Stimulated activated CD8-positive, alpha-beta memory T cell treated with anti-CD3 and anti-CD28 coated beads, Interleukin-15, amount 100 ng/mL, for 24 hours (primary cell): ENCODE measurements around the gene CENPT.
"Not testable (repeated sequence)": the region's sequence is repeated elsewhere in the genome, so short reads cannot be mapped to it uniquely, and the experiment has no call there.

Experiments used
- DNase-seq: peaks from one replicate; pipeline ENCODE4 v3.0.0-alpha.2; 2020; ENCODE audit warnings: low read depth

The CENPT gene

GRCh38 chr16:67846320-67847063, 1.0 kb downstream of the CENPT start, which contains the start of gene NUTF2:
Gene NUTF2 (plus strand): TSS chr16:67846933. CDS start chr16:67865131, 18,198 bp downstream.
- DNase-seq: peak; percentile 83

GRCh38 chr16:67846063-67846319, 1.5 kb downstream of the CENPT start:
- no peak for DNase-seq

- DNase-seq: no peak
These were observed 2.0 kb downstream of the CENPT start for GRCh38 chr16:67845291-67846062.

- DNase-seq: no peak
These were observed 3.0 kb downstream of the CENPT start for GRCh38 chr16:67844497-67844896.

GRCh38 chr16:67843343-67843765, 4.1 kb downstream of the CENPT start:
- no peak for DNase-seq

- DNase-seq: peak; percentile 21
These were observed 4.8 kb downstream of the CENPT start for GRCh38 chr16:67842509-67843342.

- peak; percentile 83 for DNase-seq
These were observed 5.5 kb downstream of the CENPT start, which contains the start of gene THAP11 for GRCh38 chr16:67841816-67842508. Gene THAP11 (plus strand): TSS chr16:67842320. CDS start chr16:67842555, 235 bp downstream.

GRCh38 chr16:67841198-67841815, 6.2 kb downstream of the CENPT start:
- no peak for DNase-seq

- no peak for DNase-seq
These were observed 9.7 kb downstream of the CENPT start for GRCh38 chr16:67837811-67838210.

- not testable (repeated sequence) for DNase-seq
These were observed 10.3 kb downstream of the CENPT start for GRCh38 chr16:67837190-67837589.

GRCh38 chr16:67834242-67834614, 13.3 kb downstream of the CENPT start:
- DNase-seq: no peak

GRCh38 chr16:67833415-67834241, 13.9 kb downstream of the CENPT start:
- peak; percentile 80 for DNase-seq

- DNase-seq: no peak
These were observed 14.5 kb downstream of the CENPT start for GRCh38 chr16:67833030-67833414.

- no peak for DNase-seq
These were observed 18.8 kb downstream of the CENPT start for GRCh38 chr16:67828651-67829050.

GRCh38 chr16:67825906-67826305, 21.6 kb downstream of the CENPT start:
- DNase-seq: no peak

- no peak for DNase-seq
These were observed 22.4 kb downstream of the CENPT start for GRCh38 chr16:67825119-67825518.

- DNase-seq: no peak
These were observed 25.0 kb downstream of the CENPT start for GRCh38 chr16:67822511-67822910.

- no peak for DNase-seq
These were observed 26.8 kb downstream of the CENPT start for GRCh38 chr16:67820608-67821259.

- no peak for DNase-seq
These were observed 32.9 kb downstream of the CENPT start for GRCh38 chr16:67814567-67814966.

- DNase-seq: no peak
These were observed 35.6 kb downstream of the CENPT start for GRCh38 chr16:67811899-67812298.
